HG03039 (cell line): Measurements from ENCODE around the gene EGFLAM.

Experiments
- ATAC-seq: cut with Tn5 transposase; IDR thresholded peaks from one replicate; pipeline ENCODE4 v1.9.1; 2021; ENCODE audit warnings: mild to moderate bottlenecking, moderate library complexity; ENCODE audit not compliant: unreplicated experiment

EGFLAM gene

DNA sequence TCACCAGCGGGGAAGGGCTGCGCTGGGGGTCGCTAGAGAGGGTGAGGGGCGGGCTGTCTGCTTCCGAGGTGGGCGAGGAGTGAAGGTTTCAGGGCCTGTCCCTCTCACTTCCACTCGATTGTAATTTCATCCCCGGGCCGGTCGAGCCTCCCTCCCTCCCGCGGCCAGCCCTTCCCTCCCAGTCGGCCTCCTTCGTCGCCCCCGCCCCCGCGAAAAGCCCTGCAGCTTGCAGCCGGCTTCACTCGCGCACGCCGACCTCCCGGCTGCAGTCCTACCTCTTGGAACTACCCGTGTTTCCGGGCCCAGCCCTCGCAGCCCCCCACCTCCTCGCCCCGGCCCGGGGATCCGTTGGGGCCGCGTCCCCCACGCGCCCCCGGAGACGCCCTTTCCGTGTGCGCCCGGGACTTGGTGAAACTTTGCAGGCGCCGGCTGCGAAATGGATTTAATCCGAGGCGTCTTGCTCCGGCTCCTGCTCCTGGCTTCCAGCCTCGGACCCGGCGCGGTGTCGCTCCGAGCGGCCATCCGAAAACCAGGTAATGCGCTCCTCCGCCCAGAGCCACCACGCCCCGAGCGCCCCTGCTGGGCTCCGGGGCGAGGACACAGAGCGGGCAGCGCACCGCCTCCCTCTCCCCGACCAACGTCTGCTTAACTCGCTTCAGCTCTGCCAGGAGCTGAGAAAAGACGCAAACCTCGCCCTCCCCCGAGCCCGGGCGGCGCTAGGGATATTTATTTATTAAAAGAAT is at the start of gene EGFLAM:
Gene EGFLAM, plus strand, starts transcription at position 241 of the 743 bp plus-strand sequence. Its CDS starts 196 bp downstream, at position 437.
- no peak for ATAC-seq

DNA sequence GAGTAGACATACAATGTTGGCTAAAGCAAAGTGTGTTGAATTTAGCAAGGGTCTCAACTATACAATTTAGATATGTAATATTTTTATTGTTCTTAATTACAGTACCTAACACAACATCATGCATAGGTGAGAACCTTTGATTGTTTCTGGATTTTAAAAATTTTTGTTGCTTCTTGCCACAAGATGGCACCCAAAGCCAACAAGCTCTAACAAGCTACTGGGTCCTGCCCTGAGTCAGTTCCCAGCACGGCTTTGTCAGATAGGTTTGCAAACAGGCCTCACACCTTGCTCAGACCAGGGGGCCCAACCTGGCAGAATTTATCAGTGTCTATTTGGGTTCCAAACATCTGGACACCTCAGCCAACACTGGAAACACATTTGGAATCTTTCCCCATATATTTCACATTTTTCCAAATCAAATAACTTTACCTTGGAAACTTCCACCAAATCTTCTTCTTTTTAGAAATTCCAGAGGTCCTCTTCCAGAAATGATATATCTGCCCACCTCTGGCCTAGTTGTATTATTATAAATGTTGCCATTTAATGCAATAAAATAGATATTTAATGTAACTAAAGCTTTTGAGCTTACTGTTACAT is 49.5 kb upstream of the EGFLAM start:
- no peak for ATAC-seq

DNA sequence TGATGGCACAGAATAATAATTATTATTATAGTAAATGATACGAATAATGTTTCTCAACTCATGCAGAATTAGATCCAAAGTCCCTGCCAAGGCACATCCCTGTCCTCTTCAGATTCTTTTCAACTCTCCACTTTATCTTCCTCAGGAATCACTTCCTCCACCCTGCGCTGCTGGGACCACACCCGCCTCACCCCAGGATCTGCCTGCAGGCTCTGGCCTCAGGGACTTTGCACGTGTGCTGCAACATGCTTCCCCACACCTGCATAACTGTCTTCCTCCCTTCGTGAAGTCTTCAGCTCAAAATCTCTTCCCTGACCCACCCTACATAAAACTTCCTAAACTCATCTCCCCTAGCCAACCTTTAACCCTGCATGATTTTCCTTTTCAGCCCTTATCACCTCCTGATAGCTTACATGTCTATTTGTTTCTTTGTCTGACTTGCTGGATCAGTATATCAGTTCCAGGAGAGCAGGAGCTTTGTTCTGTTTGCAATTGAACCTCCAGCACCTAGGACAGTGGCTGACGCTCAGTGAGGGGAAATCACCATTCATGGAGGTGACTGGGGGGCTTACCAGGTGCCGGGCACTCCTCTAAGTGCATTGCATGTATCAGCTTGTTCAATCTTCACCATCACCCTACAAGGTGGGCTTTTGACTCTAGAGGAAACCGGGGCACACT is 47.5 kb upstream of the EGFLAM start:
- no peak for ATAC-seq

DNA sequence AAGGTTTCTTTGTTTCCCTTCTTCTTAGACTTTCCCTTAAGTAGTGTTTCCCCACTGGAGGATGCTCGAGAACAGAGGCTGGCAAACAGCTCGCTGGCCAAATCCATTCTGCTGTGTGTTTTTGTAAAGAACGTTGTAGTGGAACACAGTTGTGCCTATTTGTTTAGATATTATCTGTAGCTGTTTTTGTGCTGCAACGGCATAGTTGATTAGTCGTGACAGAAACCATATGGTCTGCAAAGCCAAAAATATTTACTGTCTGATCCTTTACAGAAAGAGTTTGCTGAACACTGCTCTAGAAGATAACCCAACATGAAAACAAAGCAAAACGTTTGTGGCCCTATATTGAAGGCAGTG is 47.0 kb upstream of the EGFLAM start:
- no peak for ATAC-seq

DNA sequence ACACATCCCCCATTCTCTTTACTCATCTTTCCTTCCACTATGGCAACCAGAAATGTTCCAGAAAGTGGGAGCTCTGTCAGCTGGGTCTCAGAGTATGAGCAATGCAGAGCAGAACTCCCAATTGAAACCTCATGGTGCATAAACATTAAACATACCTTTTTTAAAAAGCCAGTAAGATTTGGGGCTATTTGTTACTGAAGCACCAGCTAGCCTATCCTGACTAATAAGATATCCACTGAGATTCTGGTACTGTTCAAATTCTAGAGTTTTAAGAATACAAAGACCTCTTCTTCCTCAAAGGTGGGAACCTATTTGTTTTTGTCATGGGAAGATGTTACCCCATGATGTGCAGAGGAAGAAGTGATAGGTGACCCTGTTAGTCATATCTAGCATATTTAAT is 46.1 kb upstream of the EGFLAM start:
- ATAC-seq: no peak

DNA sequence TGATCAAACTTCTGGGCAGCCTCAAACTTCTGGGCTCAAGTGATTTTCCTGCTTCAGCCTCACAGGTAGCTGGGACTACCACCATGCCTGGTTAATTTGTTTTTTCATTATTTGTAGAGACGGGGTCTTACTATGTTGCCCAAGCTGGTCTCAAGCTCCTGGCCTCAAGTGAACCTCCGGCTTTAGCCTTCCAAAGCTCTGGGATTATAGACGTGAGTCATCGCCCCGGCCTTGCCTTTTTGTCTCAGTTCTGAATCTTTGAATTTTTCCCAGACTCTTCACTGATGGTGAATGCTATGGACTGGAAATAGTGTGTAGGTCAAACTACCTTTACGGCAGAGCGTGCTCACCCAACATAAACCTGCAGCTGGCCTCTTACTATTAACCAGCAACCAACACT is 32.3 kb upstream of the EGFLAM start:
- no peak for ATAC-seq

DNA sequence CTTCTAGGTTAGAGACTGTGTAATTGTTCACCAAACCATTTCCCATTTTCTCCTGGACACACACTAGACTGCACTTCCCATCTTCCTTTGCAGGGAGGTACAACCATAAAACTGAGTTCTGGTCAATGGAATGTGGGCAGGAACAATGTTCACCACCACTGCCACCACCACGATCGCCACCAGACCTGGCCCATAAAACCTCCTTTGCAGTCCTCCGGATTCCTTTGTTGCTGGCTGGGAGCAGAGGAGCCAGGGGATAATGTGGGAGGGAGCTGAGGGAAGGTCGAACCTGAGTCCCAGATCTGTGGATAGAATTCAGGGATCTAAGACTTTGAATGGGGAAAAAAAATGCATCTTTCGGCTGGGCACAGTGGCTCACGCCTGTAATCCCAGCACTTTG is 29.4 kb upstream of the EGFLAM start:
- ATAC-seq: no peak

DNA sequence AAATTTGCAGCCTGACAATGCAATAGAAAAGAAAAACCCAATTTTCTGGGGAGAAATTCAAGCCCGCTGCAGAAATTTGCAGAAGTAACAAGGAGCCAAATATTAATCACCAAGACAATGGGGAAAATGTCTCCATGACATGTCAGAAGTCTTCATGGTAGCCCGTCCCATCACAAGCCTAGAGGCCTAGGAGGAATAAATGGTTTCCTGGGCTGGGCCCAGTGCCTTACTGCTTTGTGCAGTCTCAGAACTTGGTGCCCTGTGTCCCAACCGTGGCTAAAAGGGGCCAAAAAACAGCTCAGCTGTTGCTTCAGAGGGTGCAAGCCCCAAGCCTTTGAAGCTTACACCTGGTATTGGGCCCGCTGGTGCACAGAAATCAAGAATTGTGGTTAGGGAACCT is 23.6 kb upstream of the EGFLAM start:
- ATAC-seq: no peak

DNA sequence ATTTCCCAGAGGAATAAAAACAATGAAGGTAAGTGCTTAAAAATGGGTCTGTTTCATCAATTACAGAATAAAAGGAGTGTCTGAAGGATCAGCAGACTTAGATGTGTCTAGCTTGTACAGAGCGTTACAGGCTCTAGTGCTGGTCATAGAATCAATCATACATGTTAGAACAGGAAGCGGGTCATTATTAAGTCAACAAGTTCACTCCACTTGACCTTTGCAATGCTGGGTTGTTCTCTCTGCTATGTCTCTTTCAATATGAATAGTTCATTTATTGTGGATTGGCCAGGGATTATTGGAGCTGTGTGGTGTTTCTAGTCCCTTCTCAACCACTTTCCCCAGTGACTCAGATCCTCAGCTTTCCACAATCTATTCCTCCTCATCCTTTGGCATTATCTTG is 20.7 kb upstream of the EGFLAM start:
- no peak for ATAC-seq

DNA sequence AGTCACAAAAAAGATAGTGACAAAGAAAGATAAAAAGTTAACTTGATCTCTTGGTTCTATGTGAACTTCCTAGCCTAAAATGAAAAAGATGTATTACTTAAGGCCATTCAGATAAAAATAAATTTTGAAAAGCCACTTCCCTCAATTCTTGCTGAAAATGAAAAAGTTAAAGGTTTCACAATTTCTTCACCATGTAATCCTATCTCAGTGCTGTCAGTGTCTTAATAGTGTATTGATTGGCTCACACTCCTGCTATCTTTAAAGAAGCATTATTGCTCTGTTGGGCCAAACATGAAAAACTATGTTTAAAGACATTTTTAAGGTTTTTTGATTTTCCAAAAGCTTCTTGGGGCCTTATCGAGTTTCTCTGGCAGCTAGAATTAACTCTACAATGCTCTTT is 18.1 kb upstream of the EGFLAM start:
- no peak for ATAC-seq

DNA sequence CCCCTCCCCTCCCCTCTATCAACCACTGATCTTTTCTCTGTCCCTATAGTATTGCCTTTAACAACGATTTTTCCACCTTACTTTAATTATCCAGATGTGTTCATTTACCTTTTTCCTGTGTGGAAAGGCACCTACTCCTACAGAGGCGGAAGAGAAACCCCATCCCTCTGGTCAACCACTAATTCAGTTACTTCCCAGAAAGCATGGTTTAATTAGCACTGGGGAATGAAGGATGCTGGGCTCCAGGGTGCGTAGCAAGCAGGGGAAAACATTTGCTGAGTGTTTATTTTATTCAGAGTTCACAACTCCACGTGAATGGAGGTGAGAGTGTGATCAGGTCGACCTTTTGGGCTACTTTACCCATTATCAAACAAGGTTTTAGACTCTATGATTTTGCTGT is 16.7 kb upstream of the EGFLAM start:
- ATAC-seq: no peak

DNA sequence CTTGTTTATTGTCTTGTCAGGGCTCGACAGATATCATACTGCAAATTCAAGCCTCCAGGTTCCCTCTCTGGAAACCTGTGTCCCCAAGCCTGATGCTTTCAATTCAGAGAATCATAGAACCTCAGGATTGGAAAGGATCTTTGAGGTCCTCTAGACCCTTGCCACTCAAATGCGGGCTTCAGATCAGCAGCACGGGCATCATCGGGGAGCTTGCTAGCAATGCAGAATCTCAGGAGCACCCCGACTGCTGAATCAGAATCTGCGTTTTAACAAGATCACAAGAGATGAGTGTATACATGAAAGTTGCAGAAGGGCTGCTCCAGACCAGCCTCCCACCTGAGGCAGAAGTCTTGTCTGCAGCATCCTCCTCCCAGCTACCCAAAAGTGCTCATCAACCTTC is 13.1 kb upstream of the EGFLAM start:
- no peak for ATAC-seq

DNA sequence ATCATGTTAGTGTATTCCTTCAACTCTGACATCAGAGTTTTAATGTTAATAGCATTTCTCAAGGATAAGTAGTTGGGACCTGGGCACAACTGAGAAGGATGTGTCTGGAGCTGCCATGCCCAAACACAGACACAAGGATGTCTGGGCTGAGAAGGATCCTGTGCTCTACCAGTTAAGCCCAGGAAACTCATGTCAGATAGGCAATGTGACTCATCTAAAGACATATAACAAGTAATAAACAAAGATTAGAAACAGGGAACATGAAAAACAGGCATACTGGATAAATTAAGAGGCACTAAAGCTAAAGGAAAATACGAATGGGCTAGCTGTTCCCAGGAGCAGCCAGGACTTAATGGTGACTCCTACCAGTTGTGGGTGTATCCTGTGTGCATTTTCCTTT is 9.1 kb upstream of the EGFLAM start:
- ATAC-seq: no peak

DNA sequence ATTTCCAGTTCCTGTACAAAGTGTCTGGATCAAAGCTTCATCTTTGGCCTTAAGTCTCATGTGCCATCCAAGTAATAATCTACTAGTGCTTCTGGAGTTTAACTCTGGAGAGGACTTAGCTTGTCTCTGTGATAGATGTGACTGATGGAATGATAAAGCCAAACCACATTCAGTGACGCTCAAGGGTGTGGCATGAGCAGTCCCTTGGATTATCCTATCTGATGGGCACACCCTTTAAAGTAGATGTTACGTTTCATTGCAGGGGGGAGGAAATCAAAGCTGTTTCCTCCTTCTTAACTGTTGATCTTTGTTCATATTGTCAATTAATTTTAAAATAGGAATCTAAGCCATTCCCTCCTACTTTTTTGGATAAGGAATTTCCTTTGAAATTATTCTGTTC is 8.5 kb upstream of the EGFLAM start:
- ATAC-seq: no peak

DNA sequence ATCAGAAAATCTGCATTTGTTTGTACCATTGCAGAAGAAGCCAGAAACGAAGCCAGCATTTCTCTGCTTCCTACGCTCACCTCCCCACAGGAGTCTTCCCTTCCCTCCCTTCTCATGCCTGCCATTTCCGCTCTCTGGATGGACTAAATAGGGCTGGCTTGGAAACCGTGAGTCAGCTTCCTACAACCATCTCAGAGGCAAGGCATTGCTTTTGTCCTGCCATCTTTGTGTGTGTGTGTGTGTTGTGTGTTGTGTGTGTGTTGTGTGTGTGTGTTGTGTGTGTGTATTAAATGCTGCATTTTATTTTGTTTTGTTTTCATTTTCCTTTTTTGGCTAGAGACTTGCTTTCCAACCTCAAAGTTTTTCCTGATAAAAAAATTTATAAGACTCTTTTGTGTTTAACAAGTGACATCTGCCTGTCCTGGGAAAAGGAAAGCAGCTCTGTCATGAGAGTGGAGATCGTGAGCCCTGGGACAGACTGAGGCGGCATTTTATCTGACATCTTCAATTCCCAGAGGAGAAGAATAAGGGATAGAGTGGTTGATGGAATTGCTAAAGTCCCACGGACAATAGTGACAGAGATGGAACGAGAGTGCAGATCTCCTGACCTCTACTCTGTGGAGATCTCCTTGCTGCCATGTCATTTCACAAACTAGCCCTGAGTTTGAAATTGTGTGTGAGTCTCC is 7.5 kb upstream of the EGFLAM start:
- ATAC-seq: no peak

DNA sequence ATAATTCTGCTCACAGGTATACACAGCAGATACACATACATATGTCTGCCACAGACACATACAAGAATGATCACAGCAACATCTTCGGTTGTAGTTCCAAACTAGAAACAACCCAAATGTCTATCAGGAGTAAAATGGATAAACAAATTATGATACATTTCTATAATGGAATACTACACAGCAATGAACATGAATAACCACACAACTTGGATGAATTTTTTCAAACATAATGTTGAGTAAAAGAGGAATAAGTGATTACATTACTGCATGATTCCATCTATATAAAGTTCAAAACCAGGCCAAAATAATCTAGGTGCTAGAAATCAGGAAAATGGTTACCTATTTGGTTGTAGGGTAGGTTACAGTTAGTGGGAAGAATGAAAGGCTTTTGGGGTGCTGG is 4.6 kb upstream of the EGFLAM start:
- ATAC-seq: no peak

DNA sequence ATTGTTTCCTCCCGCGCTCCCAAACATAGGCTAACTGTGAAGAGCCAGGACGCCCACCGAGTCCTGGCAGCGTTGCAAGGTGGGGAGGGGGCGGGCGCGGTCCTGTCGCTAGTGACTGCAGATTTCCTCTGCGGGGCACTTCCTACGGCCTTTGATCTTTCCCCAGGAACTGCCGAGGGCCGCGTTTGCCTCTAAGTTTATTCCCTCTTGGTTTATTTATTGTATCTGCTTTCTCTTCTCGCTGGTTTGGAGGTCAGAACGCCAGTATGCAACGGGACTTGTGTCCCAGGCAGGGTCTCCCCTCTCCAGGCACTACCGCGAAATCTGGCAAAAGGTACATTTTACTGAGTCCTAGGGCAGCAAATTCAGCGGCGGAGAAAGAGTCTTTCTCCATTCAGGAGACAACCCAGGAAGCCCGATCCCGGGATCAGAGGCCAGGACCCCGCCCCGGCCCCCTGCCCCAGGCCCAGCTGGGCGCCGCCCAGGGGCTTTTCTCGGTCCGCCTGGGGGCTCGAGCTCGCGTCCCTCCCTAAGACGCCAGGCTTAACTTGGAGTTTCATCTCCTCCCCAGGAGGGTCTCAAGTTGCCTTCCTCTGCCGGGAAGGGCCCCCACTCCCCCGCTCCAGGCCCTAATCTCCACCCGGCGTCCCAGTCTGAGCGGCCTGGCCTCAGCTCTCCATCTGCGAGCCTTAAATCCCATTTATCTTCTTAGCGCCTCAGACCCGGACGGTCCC is 884 bp upstream of the EGFLAM start:
- no peak for ATAC-seq

DNA sequence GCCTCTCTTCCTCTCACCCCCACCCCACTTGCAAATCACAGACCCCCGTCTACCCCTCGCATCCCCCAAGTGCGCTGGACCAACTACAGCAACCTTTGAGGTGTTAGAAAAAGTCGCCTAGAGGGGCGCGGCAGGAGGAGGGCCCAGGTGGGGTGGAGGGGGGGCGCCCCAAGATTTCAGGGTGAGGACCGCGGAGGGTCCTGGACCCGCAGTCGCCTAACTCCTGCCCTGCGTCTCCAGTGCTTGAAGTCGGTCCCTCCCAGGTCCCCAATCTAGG is 379 bp upstream of the EGFLAM start:
- ATAC-seq: no peak

DNA sequence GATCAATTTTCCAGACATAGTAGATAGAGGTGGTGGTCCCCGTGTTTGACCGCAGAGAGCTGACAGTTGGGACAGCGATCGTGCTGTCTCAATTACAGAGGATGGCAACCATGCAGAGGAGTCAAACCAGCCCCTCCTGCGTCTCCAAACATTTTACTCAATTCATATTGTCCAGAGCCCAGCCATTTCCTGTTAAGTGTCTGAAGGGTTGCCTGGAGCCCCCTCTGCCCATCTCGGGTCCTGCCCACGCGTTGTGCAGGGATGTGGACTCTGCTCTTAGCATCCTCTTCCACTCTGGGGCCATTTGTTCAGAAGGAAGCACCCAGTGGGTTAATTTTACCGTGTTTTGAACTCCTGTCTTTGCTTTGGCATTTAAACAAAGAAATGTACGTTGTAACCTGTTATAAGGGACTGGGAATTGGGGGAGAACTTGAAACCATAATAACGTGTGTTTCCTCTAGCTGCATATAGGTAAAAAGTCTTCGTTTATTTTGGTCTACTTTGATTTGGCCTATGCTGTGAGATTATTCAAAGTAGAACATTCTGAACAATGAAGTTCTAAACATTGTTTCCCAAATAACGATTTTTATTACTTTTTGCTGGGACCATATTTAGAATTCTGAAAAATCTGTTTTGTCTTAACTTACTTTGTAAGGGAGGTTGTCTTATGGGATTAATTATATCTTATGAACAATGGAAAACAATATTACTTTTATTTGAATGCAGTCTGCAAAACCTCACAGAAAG is 876 bp downstream of the EGFLAM start:
- ATAC-seq: no peak

DNA sequence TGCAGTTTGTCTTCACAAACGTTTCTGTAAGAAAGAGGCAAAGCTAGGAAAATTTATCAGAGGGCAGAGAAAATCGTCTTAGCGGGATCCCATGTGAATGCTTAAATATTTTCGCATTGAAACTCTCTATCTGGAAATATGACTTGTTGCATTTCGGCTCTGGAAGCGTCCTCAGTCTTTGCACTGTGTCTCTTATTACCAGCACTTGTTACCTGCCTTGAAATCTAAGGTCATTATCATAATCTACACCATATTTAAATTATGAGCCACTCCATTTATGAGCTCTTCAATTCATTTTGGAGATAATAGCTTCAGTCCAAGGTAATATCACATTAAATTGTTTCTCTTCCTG is 1.4 kb downstream of the EGFLAM start:
- ATAC-seq: no peak

DNA sequence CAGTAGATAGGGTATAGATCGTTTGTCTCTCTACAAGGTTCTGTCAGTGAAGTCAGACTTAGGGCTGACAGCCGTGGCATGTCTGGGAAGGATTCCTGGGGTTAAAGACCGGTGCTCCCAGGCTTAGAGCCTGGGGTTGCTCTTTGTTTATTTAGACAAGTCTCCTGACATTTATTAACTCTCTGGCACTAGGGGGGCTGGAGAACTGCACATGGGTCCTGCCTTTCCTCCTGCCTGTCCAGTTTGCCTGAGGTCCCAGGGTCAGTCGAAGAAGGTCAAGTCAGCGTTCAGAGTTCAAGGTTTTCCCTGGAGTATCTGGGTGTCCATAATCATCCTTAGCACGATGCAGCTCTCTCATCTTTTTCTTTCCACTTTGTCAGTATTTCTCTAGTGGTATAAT is 5.6 kb downstream of the EGFLAM start:
- no peak for ATAC-seq
